CD14-positive monocyte (primary cell): ENCODE data around the gene POGZ. TPM values are rescaled to one million over a fixed set of nuclear protein-coding genes. Genes with fewer than 3 reads are reported as not detected.
A peak's percentile ranks its signal among the peaks of the same experiment; 100 is the strongest.

Experiments used
- DNase-seq, 3 donors: peaks; one replicate each; pipeline ENCODE4 v3.0.0-alpha.2; 2011 to 2022
- H2AFZ ChIP-seq: 2 replicates; pipeline ENCODE4 v1.6.0; 2012; ENCODE audit warnings: mild to moderate bottlenecking, low read depth, low read length, inconsistent platforms; ENCODE audit not compliant: insufficient read depth, poor library complexity, severe bottlenecking
- H3K27ac ChIP-seq, 2 donors: 1 replicate in 1 of 2; 2 replicates in 1 of 2; pipeline ENCODE4 v1.5.1; 2012 to 2013; ENCODE audit warnings: low read length in 2 of 2, control low read depth in 1 of 2, inconsistent platforms in 1 of 2, low read depth in 1 of 2, mild to moderate bottlenecking in 1 of 2
- H3K27me3 ChIP-seq, 2 donors: one replicate each; pipeline versions ENCODE4 v1.6.0 to v1.6.1; 2011 to 2013; ENCODE audit warnings: low read length in 2 of 2; ENCODE audit not compliant: control insufficient read depth in 2 of 2, insufficient read depth in 2 of 2
- H3K36me3 ChIP-seq, 2 donors: replicated peaks in 1 of 2; 1 replicate in 1 of 2; 2 replicates in 1 of 2; pipeline versions ENCODE4 v1.5.1 to v1.6.1; 2012 to 2013; ENCODE audit warnings: low read length in 2 of 2, control low read depth in 1 of 2, inconsistent platforms in 1 of 2, mild to moderate bottlenecking in 1 of 2; ENCODE audit not compliant: insufficient read depth in 2 of 2, control insufficient read depth in 1 of 2
- H3K4me1 ChIP-seq, 2 donors: 1 replicate in 1 of 2; 2 replicates in 1 of 2; pipeline versions ENCODE4 v1.5.1 to v1.6.1; 2012 to 2013; ENCODE audit warnings: low read length in 2 of 2, control low read depth in 1 of 2, inconsistent platforms in 1 of 2, mild to moderate bottlenecking in 1 of 2, moderate library complexity in 1 of 2; ENCODE audit not compliant: insufficient read depth in 2 of 2, control insufficient read depth in 1 of 2
- H3K4me2 ChIP-seq: replicated peaks from 2 replicates; pipeline ENCODE3; 2012; ENCODE audit warnings: low read length, moderate library complexity, mild to moderate bottlenecking; ENCODE audit not compliant: poor library complexity, severe bottlenecking; ENCODE audit errors: extremely low read depth
- H3K4me3 ChIP-seq, 3 experiments: fragments of 200-600 bp in 1 of 3; sonication (generic) in 1 of 3; replicated peaks in 1 of 3; 1 replicate in 2 of 3; 2 replicates in 1 of 3; pipeline ENCODE4 v1.5.1; 2011 to 2013; ENCODE audit warnings: low read length in 3 of 3, mild to moderate bottlenecking in 3 of 3, control low read depth in 2 of 3, low read depth in 2 of 3, inconsistent platforms in 1 of 3, moderate library complexity in 1 of 3
- H3K79me2 ChIP-seq: 2 replicates; pipeline ENCODE4 v1.6.0; 2012; ENCODE audit warnings: mild to moderate bottlenecking, control low read depth, inconsistent platforms, low read length, moderate library complexity; ENCODE audit not compliant: insufficient read depth
- H3K9ac ChIP-seq: 2 replicates; pipeline ENCODE4 v1.6.0; 2017; ENCODE audit warnings: low read length, mild to moderate bottlenecking; ENCODE audit not compliant: insufficient read depth, poor library complexity, severe bottlenecking
- H3K9me3 ChIP-seq, 2 donors: replicated peaks in 1 of 2; 1 replicate in 1 of 2; 2 replicates in 1 of 2; pipeline versions ENCODE4 v1.5.1 to v1.6.1; 2012 to 2013; ENCODE audit warnings: low read length in 2 of 2, control low read depth in 1 of 2; ENCODE audit not compliant: control insufficient read depth in 1 of 2, insufficient read depth in 1 of 2
- H4K20me1 ChIP-seq: 2 replicates; pipeline ENCODE4 v1.6.0; 2012; ENCODE audit warnings: mild to moderate bottlenecking, low read length, control low read depth, moderate library complexity; ENCODE audit not compliant: insufficient read depth
- H3K27ac Mint-ChIP-seq, 7 donors: one replicate each; pipeline ENCODE4 v1.8.0; 2020; ENCODE audit warnings: mild to moderate bottlenecking in 7 of 7, mixed read lengths in 7 of 7, moderate library complexity in 6 of 7, inconsistent platforms in 2 of 7
- H3K27me3 Mint-ChIP-seq, 3 donors: one replicate each; pipeline ENCODE4 v1.8.0; 2021 to 2022; ENCODE audit warnings: low read depth in 3 of 3, mild to moderate bottlenecking in 3 of 3, mixed read lengths in 3 of 3, moderate library complexity in 3 of 3, inconsistent platforms in 1 of 3
- H3K36me3 Mint-ChIP-seq, 2 donors: one replicate each; pipeline ENCODE4 v1.8.0; 2020; ENCODE audit warnings: mixed read lengths in 2 of 2, inconsistent platforms in 1 of 2, mild to moderate bottlenecking in 1 of 2
- H3K4me1 Mint-ChIP-seq: one replicate; pipeline ENCODE4 v1.8.0; 2020; ENCODE audit warnings: mild to moderate bottlenecking, mixed read lengths
- H3K4me3 Mint-ChIP-seq, 2 donors: one replicate each; pipeline ENCODE4 v1.8.0; 2020; ENCODE audit warnings: mild to moderate bottlenecking in 2 of 2, mixed read lengths in 2 of 2, moderate library complexity in 1 of 2
- H3K9me3 Mint-ChIP-seq, 7 donors: one replicate each; pipeline ENCODE4 v1.8.0; 2020 to 2022; ENCODE audit warnings: mixed read lengths in 7 of 7, mild to moderate bottlenecking in 6 of 7, moderate library complexity in 6 of 7, inconsistent platforms in 2 of 7
- WGBS: methylation state at CpG from one replicate; pipeline ENCODE4 v1.1.5; 2013; ENCODE audit warnings: missing lambda C conversion rate; ENCODE audit not compliant: insufficient coverage; 5-methylcytosine and 5-hydroxymethylcytosine counted together
- intact Hi-C, 2 donors: fragments of 100-400 bp; cut with micrococcal nuclease; formaldehyde crosslinking; loops; one replicate each; pipeline versions ENCODE4 v1.15.0 to v1.15.1; 2023
- polyA plus RNA-seq, 3 donors: library from polyadenylated mRNA; depleted of rRNA in 1 of 3; unstranded in 2 of 3; stranded (reverse) in 1 of 3; fragments of 300-500 nt in 2 of 3; fragments of >200 nt in 1 of 3; fragmentation: Illumina TruSeq in 2 of 3; gene quantifications; 1 replicate in 2 of 3; 2 replicates in 1 of 3; pipeline ENCODE4 v1.2.3, GENCODE V29; 2012 to 2021
- TF ChIP-seq, protein P1 (sequence below): fragments of 200-600 bp; IDR thresholded peaks from one replicate; pipeline ENCODE4 v1.8.0; 2022; ENCODE audit warnings: antibody characterized with exemption, mild to moderate bottlenecking

Gene POGZ
- polyA plus RNA-seq, 3 donors, result 0.75 to 41.7 (median 1.8) TPM

DNA sequence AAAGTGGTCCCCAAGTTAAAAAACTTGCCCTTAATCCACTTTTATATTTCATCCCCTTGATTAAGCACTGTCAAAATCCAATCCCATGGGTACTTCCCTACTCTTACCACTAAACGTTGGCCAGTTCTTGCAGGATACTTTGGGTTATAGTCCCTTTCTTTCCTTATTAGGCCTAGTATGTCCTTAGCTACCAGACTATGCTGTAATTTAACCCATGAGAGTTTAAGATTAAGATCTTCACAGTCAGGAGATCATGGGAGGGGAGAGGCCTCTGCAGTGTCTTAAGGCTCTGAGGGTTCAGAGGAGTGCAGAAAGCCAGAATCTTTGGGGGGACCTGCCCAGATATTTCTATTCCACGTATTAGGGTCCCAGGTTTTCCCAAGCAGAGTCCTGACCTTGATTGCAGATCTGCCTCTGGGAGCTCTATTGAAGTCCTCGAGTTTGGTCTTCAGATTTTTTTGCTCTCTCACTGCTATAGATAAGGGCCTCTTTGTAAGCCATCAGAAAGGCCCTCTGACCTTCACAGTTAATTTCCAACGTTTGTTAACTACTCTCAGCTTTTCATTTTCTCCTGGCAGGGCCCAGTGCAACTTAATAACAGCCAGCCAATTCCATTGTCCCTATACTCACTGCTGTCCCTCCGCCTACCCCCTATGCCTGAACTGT lies 42.9 kb upstream of the POGZ start:
- H3K27me3 ChIP-seq, result peaks cover 0 to 3% of the 10 kb centered on the region in 2 donors
- Mint-ChIP-seq H3K36me3 (no peaks in the 10 kb centered on the region), H3K4me1 (no peaks in the 10 kb centered on the region), H3K27me3 (peaks cover 10 to 14% (median 11%) of the 10 kb centered on the region in 3 donors), H3K9me3 (peaks cover 0 to 4% (median 0%) of the 10 kb centered on the region in 7 donors), H3K27ac (no peak overlapping the region), H3K4me3 (no peak overlapping the region)
- H3K27ac ChIP-seq, result no peak overlapping the region
- DNase-seq, result no peak
- H3K9me3 ChIP-seq, result no peaks in the 10 kb centered on the region
- H2AFZ ChIP-seq, result no peak overlapping the region
- no peak overlapping the region for H3K4me2 ChIP-seq
- TF ChIP-seq, protein P1, sequence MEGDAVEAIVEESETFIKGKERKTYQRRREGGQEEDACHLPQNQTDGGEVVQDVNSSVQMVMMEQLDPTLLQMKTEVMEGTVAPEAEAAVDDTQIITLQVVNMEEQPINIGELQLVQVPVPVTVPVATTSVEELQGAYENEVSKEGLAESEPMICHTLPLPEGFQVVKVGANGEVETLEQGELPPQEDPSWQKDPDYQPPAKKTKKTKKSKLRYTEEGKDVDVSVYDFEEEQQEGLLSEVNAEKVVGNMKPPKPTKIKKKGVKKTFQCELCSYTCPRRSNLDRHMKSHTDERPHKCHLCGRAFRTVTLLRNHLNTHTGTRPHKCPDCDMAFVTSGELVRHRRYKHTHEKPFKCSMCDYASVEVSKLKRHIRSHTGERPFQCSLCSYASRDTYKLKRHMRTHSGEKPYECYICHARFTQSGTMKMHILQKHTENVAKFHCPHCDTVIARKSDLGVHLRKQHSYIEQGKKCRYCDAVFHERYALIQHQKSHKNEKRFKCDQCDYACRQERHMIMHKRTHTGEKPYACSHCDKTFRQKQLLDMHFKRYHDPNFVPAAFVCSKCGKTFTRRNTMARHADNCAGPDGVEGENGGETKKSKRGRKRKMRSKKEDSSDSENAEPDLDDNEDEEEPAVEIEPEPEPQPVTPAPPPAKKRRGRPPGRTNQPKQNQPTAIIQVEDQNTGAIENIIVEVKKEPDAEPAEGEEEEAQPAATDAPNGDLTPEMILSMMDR, result no peak
- H3K36me3 ChIP-seq, result no peaks in the 10 kb centered on the region
- H3K4me3 ChIP-seq, result no peak overlapping the region
- 90% methylated on average over 5 of the region's 5 CpGs for WGBS
- H4K20me1 ChIP-seq, result no peaks in the 10 kb centered on the region
- no peaks in the 10 kb centered on the region for H3K79me2 ChIP-seq
- H3K9ac ChIP-seq, result no peak overlapping the region
- H3K4me1 ChIP-seq, result no peaks in the 10 kb centered on the region
- intact Hi-C loops, result no loop called here

DNA sequence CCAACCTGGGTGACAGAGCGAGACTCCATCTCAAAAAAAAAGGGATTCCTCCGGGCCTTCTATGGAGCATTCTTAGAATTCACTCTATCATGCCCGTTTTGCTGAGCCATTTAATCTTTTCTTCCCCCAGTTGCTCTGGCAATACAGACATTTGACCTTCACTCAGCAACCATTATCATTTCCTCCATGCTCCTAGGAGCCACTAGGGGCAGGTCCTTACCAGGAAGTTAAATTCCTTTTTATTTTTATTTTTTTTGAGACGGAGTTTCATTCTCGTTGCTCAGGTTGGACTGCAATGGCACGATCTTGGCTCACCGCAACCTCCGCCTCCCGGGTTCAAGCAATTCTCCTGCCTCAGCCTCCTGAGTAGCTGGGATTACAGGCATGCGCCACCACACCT lies 42.2 kb upstream of the POGZ start:
- Mint-ChIP-seq H3K36me3 (no peaks in the 10 kb centered on the region), H3K27me3 (peaks cover 9 to 13% (median 9%) of the 10 kb centered on the region in 3 donors), H3K9me3 (peaks cover 0 to 4% (median 0%) of the 10 kb centered on the region in 7 donors), H3K4me3 (no peak overlapping the region), H3K27ac (no peak overlapping the region), H3K4me1 (no peaks in the 10 kb centered on the region)
- H3K27ac ChIP-seq, result no peak overlapping the region
- no peak overlapping the region for H3K9ac ChIP-seq
- H3K79me2 ChIP-seq, result no peaks in the 10 kb centered on the region
- TF ChIP-seq, protein P1, result peak; percentile 20
- H3K4me3 ChIP-seq, result no peak overlapping the region
- no peaks in the 10 kb centered on the region for H3K36me3 ChIP-seq
- H3K4me1 ChIP-seq, result no peaks in the 10 kb centered on the region
- H3K27me3 ChIP-seq, result no peaks in the 10 kb centered on the region
- H3K4me2 ChIP-seq, result no peak overlapping the region
- DNase-seq, result no peak
- no peaks in the 10 kb centered on the region for H4K20me1 ChIP-seq
- WGBS, result 89% methylated on average over 4 of the region's 10 CpGs
- no peaks in the 10 kb centered on the region for H3K9me3 ChIP-seq
- H2AFZ ChIP-seq, result no peak overlapping the region
- intact Hi-C loops, result no loop called here
